GM21447 (cell line): Measurements from ENCODE around the gene APBA1.

Source experiments
- ATAC-seq: cut with Tn5 transposase; IDR thresholded peaks from one replicate; pipeline ENCODE4 v1.9.1; 2021; ENCODE audit not compliant: unreplicated experiment

The APBA1 gene

DNA sequence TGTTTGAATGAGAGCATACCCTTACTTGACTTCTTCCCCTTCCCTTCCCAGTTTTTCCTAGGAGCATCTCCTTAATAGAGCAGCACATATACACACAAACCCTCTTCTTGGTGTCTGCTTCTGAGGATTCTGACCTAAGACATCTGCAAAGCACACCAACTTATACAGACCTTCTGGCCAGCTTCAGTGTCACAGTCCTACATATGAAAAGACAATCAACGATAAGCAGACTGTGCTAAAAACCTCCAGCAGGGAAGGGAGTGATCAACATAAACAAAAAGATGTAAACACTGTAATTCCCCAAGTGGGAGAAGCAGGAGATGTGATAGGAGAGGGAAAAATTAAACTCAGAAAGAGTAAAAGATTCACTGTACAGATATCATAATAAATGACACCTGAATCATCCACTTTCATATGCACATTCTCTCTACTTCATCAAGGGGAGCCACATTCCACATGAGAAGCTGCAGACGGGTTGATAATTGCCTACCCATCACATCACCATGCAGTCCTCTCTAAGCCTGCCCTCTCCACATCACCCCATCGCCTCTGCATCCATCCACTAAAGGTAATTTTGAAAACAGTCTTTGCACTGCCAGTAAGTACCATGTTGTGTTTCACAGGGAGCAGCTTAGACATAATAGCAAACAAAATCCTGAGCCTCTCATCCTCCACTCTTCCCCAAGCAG lies 13.0 kb downstream of the APBA1 start:
- ATAC-seq: no peak

DNA sequence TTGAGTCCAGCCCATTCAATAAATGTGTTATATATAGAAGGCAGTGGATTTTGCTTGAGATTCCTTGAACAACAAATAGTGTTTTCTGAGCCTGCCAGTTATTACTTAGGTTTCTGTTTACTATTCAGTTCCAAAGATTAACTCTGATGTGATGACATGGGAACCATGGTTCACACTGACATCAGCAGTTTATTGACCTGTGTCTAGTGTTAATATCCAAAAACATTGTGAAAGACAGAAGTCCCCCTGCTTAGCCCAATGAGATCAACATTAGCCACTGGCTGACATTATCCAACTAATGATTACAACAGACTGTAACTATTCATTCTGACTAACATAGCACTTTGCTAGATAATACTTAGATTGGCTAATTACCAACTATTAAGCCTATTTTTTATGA lies 14.9 kb downstream of the APBA1 start:
- ATAC-seq: no peak

DNA sequence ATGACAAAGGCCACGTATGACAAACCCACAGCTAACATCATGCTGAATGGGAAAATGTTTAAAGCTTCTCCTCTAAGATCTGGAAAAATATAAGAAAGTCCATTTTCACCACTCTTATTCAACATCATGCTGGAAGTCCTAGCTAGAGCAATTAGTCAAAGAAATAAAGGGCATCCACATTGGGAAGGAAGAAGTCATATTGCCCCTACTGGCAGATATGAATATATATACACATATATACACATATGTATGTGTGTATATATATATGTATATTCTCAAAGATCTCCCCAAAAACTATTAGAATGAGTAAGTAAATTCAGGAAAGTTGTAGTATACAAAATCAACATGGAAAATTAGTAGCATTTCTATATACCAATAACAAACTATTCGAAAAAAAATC lies 17.1 kb downstream of the APBA1 start:
- no peak for ATAC-seq

DNA sequence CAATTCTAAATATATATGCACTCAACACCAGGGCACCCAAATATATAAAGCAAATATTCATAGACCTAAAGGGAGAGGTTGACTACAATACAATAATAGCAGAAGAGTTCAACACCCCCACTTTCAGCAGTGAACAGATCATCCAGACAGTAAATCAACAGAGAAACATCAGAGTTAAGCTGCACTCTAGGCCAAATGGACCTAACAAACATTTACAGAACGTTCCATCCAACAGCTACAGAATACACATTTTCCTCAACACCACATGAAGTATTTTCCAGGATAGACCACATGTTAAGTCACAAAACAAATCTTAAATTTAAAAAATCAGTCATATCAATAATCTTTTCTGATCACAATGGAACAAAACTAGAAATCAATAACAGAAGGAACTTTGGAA lies 18.9 kb downstream of the APBA1 start:
- ATAC-seq: no peak

DNA sequence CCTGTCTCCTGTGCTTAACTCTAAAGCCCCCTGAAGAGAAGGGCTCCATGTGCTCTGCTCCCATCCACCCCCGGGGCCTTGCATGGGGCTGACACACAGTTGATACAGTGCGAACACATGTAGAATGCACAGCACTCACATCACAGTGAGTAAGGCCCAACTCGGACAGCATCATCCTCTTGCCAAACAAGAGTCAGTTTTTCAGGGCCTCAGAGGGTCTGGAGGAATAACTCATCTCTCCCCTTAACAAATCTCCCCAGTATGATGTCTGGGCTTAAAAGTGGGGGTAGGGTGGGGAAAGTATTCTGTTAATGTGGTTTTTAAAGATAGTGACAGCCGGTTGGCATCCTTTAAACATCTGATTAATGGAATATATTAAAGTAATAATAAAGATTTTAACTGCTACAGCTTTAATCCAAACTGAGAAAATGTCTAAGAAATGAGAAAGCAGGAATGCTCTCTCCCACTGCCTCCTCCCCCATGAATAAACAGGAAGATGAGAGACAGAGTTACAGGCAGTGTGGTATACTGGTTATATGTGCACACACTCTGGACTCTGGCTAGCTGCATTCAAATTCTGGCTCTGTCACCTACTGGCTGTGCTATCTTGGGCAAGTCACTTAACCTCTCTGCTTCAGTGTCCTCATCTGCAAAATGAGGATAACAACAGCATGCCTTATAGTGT lies 22.5 kb downstream of the APBA1 start:
- no peak for ATAC-seq

DNA sequence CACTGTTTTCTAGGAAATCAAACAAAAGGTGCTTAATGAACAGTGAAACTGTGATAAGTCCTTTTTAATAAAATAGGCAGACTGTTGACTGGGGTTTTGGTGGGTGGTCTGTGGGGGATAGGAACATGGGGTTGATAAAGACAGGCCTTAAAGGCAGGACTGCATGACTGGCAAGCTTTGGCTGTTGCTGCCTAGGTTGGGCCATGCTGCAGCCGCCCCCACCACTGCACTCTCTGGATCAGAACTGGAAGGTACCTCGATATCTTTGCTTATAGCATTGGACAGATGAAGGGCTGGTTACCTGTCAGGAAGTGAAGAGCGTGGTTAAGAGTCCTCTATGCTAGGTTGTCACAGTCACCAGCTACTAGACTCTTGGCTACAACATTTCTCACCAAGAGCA lies 24.4 kb downstream of the APBA1 start:
- ATAC-seq: no peak

DNA sequence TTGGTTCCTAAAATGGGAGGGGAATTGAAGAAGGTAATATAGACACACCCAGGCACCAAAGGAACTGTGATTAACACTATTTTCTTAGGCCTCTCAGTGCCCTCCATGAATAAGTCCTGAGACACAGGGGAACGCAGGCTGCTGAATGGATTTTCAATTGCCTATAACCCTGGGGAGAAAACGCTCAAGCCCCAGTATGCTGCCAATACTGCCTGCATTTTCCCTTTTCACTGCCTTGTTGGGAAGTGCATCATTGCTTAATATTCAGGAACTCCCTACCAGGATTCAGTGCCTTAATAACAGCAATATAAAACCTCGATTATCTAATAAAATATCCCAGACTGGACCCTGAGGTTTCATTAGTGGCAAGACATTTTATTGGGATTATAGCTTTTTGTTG lies 25.4 kb downstream of the APBA1 start:
- ATAC-seq: no peak

DNA sequence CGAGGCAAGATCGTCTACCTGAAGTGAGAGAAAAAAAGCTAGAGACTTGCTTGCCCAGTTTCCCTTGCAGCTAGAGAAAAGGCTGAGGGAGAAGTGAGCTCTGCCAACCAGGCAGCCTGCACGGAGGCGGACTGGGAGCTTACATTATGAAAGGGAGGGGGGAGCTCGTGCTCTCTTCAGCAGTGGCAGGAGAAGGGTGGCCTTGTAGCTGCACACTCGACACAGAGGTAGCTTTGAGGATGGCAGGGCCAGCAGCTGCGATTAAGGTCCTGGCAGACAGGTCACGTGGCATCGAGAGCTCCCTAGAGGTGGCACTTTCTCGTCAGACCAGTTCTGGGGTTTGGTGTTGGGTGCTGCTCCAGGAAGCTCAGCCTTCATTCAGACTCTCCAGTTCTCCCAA lies 26.7 kb downstream of the APBA1 start:
- no peak for ATAC-seq

DNA sequence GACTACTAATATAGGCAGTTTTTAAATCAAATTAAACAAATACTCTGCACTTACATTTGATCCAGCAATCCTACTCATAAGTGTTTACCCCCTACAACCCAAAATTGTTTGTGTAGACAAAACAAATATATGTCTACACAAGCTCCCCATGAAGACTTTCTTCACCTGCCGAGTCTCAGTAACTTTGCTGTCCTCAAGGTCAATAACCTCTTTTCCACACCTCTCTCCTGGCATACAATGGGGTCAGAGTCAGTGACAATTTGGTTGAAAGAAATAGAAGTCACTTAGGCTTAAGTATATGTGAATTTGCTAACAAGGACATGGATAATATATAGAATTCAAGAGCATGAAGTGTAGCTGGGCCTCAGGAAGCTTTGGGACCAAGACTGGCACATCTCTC lies 29.1 kb downstream of the APBA1 start:
- no peak for ATAC-seq

DNA sequence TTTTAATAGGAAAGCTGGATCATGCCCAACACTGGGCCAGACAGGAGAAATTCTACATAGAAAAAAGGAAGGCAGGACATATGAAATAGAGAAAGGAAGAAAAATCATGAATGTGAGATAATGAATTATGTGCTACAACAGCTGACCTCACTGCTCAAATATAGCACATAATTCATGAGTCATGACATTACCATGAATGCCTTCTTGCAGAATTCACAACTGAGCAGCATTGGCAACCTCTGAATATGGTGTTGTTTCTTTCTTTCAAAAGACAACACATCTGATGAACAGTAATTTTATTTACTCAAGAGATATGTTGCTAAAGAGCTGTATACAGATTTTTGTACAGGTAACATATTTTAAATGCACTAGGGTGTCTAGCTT lies 34.4 kb downstream of the APBA1 start:
- ATAC-seq: no peak

DNA sequence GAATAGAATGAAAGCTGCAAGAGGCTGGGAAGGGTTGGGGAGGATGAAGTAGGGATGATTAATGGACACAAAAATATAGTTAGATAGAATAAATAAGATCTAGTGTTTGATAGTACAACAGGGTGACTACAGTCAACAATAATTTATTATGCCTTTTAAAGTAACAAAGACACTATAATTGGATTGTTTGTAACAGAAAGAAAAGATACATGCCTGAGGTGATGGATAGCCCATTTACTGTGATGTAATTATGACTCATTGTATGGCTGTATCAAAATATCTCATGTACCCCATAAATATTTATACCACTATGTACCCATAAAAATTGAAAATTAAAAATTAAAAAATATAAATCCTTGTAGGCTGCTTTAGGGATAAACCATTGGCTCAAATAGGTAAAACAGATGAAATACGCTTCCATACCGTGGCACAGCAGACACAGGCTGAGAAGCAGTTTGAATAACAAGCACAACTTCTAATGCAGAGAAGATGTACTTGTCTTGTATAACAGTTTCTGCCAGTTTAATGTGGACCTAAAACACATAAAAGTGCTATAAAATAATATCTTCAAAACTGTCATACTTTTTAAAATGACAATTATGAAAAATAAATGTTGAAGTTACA lies 34.9 kb downstream of the APBA1 start:
- ATAC-seq: no peak

DNA sequence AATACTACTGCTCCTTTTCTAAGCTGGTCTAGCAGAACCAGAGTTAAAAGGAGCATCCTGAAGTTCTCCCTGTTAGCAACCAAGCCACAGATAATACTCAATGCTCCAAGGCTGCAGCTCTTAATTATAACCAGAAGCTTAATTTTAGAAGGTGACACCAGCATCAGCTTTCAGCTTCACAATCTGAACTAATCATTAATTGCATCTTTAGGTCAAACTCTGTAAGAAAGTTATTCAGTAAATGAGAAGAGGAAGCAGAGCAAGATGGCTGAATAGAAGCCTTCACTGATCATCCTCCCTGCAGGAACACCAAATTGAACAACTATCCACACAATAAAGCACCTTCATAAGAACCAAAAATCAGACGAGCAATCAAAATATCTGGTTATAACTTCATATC lies 38.5 kb downstream of the APBA1 start:
- ATAC-seq: no peak

DNA sequence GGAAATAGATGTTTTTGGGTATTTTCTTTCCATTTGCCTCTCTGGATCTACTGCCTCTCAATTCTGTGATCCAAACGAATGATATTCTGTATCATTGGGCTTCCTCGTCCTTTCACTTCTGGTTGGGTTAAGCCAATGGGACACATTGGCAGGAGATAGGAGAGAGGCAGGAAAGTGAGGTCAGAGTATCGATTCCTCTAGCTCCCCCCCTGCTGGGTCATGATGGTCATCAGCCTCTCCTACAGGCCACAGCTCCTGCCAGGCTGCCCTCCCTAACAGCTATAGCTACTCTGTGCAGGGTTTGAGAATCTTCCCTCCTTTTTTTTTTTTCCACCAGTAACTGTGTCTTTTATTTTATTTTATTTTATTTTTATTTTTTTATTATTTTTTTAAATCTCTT lies 39.4 kb downstream of the APBA1 start:
- no peak for ATAC-seq

DNA sequence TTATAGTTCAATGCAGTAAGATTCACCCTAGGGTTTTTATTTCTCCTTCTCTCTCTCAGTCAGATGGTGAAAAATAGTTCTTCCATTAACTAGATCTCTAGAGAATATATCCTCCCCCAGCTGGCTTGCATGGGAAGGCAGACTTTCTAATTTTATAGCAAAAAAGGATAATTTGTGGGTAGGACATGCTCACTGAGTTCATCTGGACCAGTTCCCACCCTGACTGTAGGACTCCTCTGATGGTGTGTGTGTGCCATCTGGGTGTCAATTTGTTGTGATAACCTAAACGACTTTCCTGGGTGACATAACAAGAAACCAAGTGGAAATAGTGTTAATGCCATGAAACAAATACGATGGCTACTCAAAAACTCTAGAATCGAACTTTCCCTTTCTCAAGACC lies 44.9 kb downstream of the APBA1 start:
- no peak for ATAC-seq

DNA sequence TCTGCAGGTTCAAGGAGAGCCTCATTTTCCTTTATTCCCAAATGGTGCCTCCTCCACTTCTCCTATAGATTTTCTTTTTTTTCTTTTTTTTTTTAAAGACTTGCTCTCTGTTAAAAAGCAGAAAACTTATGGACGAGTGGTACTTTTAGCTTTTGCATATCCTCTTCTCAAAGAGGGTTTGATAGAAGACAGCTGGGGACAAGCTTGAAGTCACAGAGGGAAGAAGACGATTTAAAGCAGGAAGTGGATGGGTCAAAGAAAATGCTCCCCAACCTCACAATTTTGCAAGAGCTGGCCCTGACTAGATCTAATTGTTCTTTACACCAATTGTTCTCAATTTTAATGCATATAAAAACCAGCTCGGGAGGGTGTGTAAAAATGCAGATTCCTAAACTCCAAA lies 48.9 kb downstream of the APBA1 start:
- no peak for ATAC-seq

DNA sequence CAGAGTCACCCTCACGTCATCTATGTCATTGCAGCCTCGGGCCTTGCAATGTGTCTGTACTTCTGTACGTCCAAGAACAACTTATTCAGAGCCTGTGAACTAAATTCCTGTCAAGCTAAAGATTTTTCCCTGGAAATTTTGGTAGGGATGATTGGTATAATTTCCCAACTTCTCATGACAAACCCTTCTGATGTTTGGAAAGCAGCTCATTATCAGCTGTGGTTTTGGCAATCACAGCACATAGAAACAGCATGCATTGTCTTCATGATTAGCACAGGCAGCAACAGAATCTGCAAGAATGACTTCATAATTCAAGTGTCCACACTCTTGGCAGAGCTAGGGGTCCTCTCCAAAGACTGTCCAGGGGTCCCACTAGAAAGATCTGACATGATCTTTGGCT lies 49.5 kb downstream of the APBA1 start:
- ATAC-seq: no peak

DNA sequence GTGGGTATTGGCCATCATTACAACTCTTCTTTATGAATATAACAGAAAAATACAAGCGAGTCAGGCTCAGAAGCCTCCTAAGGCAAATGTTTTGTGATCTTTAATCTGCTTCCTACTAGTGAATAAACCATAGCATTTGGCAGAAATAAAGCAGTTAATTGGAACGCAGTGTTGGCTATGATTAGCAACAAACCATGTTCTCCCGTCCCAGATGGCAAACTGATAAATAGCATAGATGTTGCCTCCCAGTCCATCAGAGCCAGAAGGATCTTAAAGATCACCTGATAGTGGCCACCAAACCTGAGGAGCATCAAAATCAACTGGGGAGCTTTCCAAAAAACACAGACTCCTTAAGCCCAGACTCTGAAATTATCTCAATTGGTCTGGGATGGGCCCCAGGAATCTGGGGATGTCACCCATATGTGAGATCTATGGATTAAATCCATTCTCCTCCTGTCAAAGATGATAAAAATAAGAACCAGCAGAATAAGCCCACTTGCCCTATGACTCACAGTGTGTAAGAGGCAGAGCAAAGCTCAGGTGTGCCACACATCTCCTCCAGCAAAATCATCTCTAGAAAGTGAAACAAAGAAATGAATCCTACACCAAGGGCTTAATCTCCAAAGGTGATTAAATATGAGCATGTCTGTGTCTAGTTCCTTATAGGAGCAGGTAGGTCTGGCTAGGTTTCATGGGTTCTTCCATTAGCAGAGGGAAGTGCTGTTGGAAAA lies 50.3 kb downstream of the APBA1 start:
- no peak for ATAC-seq

DNA sequence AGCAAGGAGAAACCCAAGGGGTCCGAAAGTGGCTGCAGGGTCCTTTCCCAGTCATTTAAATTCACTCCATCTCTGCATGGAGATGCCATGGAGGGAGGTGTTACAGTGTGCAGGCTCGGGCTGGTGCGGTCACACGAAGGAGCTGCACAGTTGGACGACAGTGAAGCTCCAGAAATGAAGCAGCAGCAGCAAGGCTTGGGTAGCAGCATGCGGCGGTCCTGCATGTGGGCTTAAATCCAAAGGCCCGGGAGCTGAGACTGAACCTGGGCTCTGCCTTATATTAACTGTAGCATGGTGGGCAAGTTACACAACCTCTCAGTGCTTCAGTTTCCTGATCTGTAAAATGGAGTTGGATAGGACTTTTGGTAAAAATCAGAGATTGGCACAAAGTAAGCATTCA lies 51.4 kb downstream of the APBA1 start:
- no peak for ATAC-seq

DNA sequence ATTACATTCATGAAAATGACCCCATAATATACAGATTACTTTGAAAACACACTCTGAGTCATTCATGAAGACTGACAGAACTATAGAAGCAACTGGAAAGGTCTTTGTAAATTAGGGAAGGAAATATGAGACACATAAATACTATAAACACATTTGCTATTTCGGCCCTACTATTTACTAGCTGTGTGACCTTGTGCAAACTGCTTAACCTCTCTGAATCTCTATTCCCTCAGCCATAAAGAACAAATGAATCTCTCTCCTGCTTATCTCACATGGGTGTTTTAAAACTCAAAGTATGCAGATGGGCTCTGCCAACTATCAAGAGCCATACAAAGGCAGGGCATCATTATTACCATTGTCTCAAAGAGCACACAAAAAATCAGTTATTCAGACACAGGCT lies 52.9 kb downstream of the APBA1 start:
- no peak for ATAC-seq

DNA sequence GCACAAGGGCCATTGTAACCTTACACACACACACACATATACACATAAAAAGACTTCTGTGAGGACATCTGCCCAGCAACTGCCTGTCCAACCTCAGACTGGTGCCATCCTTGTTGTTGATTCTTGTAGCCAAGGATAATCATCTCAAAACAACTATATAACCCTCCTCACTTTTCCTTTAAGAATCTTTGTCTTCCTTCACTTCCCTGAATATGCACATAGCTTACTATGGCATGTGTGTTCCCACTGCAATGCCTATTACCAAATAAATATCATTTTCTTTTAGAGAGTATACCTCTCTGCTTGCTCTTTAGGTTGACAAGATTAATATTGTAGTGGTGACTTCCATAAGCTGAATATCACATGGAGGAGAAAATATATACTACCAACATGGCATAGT lies 55.2 kb downstream of the APBA1 start:
- no peak for ATAC-seq

DNA sequence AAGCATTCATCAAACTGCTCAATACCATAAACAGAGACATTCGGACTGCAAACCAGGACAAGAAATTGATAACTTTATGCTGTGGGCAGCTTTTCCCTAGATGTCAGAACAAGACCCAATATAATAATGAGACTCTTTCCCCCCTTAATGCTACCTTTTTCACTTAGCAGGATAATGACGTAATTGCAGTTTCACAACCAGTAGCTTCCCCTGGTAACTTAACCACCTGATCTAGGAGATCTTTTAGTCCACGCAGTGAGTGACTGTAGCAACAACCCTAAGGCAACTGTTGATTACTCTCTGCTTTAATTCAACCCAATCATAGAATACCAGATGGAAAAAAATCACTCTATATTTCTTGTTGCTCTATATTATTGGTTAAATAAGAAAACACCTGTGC lies 56.3 kb downstream of the APBA1 start:
- no peak for ATAC-seq

DNA sequence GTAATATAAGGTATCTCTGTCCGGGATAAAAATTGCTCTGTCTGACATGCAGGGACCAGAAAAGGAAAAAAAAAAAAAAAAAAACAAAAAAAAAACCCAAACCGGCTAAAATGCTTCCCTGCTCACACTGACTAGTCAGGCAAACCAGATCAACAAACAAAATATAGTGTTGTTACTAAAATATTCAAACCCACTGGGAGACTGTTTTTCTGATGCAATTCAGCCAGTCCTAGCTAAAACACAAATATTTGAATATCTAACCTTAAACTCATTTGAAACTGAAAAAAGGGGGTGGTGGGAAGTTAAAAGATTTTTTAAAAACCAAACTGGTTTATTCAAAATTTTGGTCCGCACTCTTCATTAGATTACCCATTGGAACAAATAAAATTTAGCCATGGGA lies 61.0 kb downstream of the APBA1 start:
- no peak for ATAC-seq
